DOHH2 (cell line): ENCODE measurements around the gene TMEM181.
"Not testable (repeated sequence)": the region's sequence is repeated elsewhere in the genome, so short reads cannot be mapped to it uniquely, and the experiment has no call there.

ENCODE experiments used
- H3F3A ChIP-seq: fragments of 200-600 bp; sonication (generic), shearing (Covaris generic); 2 replicates; pipeline ENCODE4 v1.6.0; 2016; ENCODE audit warnings: antibody characterized with exemption, mild to moderate bottlenecking; ENCODE audit not compliant: control insufficient read depth, insufficient read depth
- H3K27ac ChIP-seq: fragments of 200-600 bp; sonication (generic); 2 replicates; pipeline ENCODE4 v1.5.1; 2014; ENCODE audit warnings: low read depth, mild to moderate bottlenecking, low read length, moderate library complexity
- H3K27me3 ChIP-seq: fragments of 200-600 bp; sonication (generic); 2 replicates; pipeline ENCODE4 v1.6.1; 2014; ENCODE audit warnings: mild to moderate bottlenecking, low read length, mixed read lengths; ENCODE audit not compliant: control insufficient read depth
- H3K36me3 ChIP-seq: fragments of 200-600 bp; sonication (generic); 2 replicates; pipeline ENCODE4 v1.6.1; 2014; ENCODE audit warnings: mild to moderate bottlenecking, low read length, moderate library complexity, mixed read lengths; ENCODE audit not compliant: control insufficient read depth
- H3K4me1 ChIP-seq: fragments of 200-600 bp; sonication (generic); 2 replicates; pipeline ENCODE4 v1.6.1; 2014; ENCODE audit warnings: mild to moderate bottlenecking, low read length, mixed read lengths; ENCODE audit not compliant: control insufficient read depth
- H3K4me2 ChIP-seq: fragments of 200-600 bp; sonication (generic); 2 replicates; pipeline ENCODE4 v1.6.0; 2014; ENCODE audit warnings: mild to moderate bottlenecking, low read length, moderate library complexity
- H3K4me3 ChIP-seq: fragments of 200-600 bp; sonication (generic); 2 replicates; pipeline ENCODE4 v1.5.1; 2014; ENCODE audit warnings: mild to moderate bottlenecking, low read length, mixed read lengths
- H3K79me2 ChIP-seq: fragments of 200-600 bp; sonication (generic); 2 replicates; pipeline ENCODE4 v1.6.1; 2014; ENCODE audit warnings: mild to moderate bottlenecking, low read length, mixed read lengths; ENCODE audit not compliant: control insufficient read depth
- H3K9me2 ChIP-seq: fragments of 200-600 bp; sonication (generic); replicated peaks from 2 replicates; pipeline ENCODE4 v1.6.1; 2014; ENCODE audit warnings: mild to moderate bottlenecking, low read length, mixed read lengths; ENCODE audit not compliant: control insufficient read depth
- H3K9me3 ChIP-seq: fragments of 200-600 bp; sonication (generic); 2 replicates; pipeline ENCODE4 v1.6.1; 2014; ENCODE audit warnings: antibody characterized with exemption, low read length, mixed read lengths; ENCODE audit not compliant: control insufficient read depth, insufficient read depth
- H4K20me1 ChIP-seq: fragments of 200-600 bp; sonication (generic); 2 replicates; pipeline ENCODE4 v1.6.0; 2014; ENCODE audit warnings: low read depth, mild to moderate bottlenecking, antibody characterized with exemption, low read length, moderate library complexity; ENCODE audit not compliant: control insufficient read depth, insufficient read depth
- EZH2phosphoT487 ChIP-seq: fragments of 200-600 bp; sonication (generic); IDR thresholded peaks from 2 replicates; pipeline ENCODE4 v1.6.1; 2017; ENCODE audit warnings: borderline replicate concordance, mild to moderate bottlenecking, antibody characterized with exemption, low read length, moderate library complexity, mixed read lengths
- TF ChIP-seq, protein P1 (sequence below): fragments of 200-600 bp; sonication (generic); IDR thresholded peaks from one replicate; pipeline ENCODE4 v1.5.1; 2014; ENCODE audit warnings: antibody characterized with exemption, mild to moderate bottlenecking, low read depth, low read length; ENCODE audit not compliant: poor library complexity, severe bottlenecking

TMEM181 gene

GRCh38 chr6:158647501-158647900 lies 87.6 kb downstream of the TMEM181 start:
- Histone ChIP-seq H3K27ac (no peak overlapping the region), H3K9me3 (no peaks in the 10 kb centered on the region), H3K36me3 (peaks cover 5% of the 10 kb centered on the region), H3K4me3 (no peak overlapping the region), H3F3A (peaks cover 4% of the 10 kb centered on the region; the same call in 1 of the 2 replicates), H3K4me2 (no peak overlapping the region), H3K4me1 (peaks cover 29% of the 10 kb centered on the region), H3K79me2 (peaks cover 20% of the 10 kb centered on the region), H3K27me3 (peaks cover 13% of the 10 kb centered on the region), H4K20me1 (0 out of 2 replicates have a peak, but pooled peaks cover 2% of the 10 kb centered on the region), H3K9me2 (no peaks in the 10 kb centered on the region)
- TF ChIP-seq EZH2phosphoT487: no peak
- TF ChIP-seq, protein P1, sequence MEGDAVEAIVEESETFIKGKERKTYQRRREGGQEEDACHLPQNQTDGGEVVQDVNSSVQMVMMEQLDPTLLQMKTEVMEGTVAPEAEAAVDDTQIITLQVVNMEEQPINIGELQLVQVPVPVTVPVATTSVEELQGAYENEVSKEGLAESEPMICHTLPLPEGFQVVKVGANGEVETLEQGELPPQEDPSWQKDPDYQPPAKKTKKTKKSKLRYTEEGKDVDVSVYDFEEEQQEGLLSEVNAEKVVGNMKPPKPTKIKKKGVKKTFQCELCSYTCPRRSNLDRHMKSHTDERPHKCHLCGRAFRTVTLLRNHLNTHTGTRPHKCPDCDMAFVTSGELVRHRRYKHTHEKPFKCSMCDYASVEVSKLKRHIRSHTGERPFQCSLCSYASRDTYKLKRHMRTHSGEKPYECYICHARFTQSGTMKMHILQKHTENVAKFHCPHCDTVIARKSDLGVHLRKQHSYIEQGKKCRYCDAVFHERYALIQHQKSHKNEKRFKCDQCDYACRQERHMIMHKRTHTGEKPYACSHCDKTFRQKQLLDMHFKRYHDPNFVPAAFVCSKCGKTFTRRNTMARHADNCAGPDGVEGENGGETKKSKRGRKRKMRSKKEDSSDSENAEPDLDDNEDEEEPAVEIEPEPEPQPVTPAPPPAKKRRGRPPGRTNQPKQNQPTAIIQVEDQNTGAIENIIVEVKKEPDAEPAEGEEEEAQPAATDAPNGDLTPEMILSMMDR: no peak

DNA sequence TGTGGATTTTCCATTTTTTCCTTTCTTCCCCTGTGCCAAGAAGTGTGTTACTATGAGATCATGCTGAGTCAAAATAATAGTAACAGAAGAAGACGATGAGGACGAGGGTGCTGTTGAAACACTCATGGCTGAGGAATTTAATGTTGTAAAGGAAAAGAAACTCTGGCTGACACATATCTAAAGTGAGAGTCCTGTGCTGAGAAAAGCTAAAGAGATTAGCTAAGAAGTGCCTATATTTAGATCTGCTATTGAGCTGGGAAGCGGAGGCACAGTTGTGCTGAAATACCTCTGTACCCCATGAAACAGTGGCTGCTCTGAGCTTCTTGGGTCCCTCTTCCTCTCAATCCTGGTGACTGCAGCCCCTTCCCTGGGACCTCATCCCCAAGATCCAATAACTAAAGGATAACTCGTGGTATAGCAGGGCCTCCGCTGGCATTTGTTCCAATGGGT lies 88.8 kb downstream of the TMEM181 start:
- TF ChIP-seq EZH2phosphoT487: no peak
- TF ChIP-seq, protein P1: no peak
- H3K9me3 ChIP-seq: no peaks in the 10 kb centered on the region
- peaks cover 13% of the 10 kb centered on the region for H3K27me3 ChIP-seq
- H3K27ac ChIP-seq: no peak overlapping the region
- peaks cover 8% of the 10 kb centered on the region for H3K79me2 ChIP-seq
- H3K4me3 ChIP-seq: no peak overlapping the region
- H3K9me2 ChIP-seq: no peaks in the 10 kb centered on the region
- no peak overlapping the region for H3K4me2 ChIP-seq
- H3K36me3 ChIP-seq: no peaks in the 10 kb centered on the region
- no peaks in the 10 kb centered on the region for H4K20me1 ChIP-seq
- H3F3A ChIP-seq: peaks cover 4% of the 10 kb centered on the region; the same call in 1 of the 2 replicates
- peaks cover 17% of the 10 kb centered on the region for H3K4me1 ChIP-seq

DNA sequence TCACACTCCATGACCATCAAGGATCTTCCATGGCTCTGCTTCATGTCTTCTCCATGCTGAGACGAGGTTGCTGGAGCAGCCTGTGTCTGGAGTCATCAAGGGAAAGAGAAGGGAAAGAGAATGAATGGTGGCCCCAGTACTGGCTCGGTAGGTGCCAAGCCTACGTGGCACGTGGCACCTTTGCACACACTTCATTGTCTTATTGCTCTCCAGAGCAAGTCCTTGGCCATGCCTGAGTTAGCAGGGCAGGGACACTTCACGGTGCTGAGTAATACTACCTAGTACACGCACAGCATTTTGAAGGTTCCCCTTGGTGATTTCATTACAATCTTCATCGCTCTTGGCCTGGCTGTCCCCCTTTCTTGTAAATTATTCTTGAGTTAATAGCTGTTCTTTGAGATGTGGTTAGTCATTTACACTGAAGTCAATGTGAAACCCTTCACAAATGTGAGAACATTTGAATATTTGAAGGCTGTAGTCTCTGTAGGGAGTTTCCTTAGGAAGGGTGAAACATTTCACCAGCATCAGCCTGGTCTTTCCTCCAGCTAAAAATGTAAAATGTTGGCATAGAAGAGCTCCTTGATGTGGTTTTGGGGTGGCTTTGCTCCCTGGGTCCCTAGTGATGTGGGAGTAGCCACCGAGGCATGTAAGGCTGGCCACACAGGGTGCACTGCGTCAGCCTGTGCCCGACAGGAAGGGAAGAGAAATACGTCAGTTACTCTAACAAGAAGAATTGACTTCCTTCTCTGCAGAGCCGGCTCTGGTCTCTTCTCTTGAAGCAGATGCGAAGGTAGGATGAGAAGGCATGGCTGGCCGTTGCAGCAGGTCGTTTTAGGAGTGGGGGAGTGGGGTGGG lies 89.6 kb downstream of the TMEM181 start, which contains the start of gene SYTL3:
SYTL3 (plus strand) TSS at position 766 of the 855 bp plus-strand sequence. CDS start 13,215 bp downstream, outside the sequence.
- H3K27ac ChIP-seq: no peak within 1 kb of the TSS
- no peaks in the 10 kb centered on the region for H3K9me2 ChIP-seq
- H3K4me3 ChIP-seq: peak within 1 kb of the TSS; percentile 40
- no peaks in the 10 kb centered on the region for H4K20me1 ChIP-seq
- peaks cover 4% of the 10 kb centered on the region; the same call in 1 of the 2 replicates for H3F3A ChIP-seq
- peak within 1 kb of the TSS; percentile 57 for H3K4me2 ChIP-seq
- H3K4me1 ChIP-seq: peaks cover 17% of the 10 kb centered on the region
- no peaks in the 10 kb centered on the region for H3K9me3 ChIP-seq
- TF ChIP-seq, protein P1: no peak
- no peak for TF ChIP-seq EZH2phosphoT487
- no peaks in the 10 kb centered on the region for H3K36me3 ChIP-seq
- peaks cover 19% of the 10 kb centered on the region for H3K27me3 ChIP-seq
- H3K79me2 ChIP-seq: no peaks in the 10 kb centered on the region

DNA sequence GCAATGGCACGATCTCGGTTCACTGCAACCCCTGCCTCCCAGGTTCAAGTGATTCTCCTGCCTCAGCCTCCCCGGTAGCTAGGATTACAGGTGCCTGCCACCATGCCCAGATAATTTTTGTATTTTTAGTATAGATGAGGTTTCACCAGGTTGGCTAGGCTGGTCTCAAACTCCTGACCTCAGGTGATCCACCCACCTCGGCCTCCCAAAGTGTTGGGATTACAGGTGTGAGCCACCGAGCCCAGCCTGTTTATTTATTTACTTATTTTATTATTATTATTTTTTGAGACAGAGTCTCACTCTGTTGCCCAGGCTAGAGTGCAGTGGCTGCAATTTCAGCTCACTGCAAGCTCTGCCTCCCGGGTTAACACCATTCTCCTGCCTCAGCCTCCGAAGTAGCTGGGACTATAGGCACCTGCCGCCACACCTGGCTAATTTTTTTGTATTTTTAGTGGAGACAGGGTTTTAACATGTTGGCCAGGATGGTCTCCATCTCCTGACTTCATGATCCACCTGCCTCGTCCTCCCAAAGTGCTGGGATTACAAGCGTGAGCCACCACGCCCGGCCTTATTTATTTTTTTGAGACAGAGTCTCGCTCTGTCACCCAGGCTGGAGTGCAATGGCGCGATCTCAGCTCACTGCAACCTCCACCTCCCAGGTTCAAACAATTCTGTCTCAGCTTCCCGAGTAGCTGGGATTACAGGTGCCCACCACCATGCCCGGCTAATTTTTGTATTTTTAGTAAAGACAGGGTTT lies 92.3 kb downstream of the TMEM181 start:
- not testable (repeated sequence) for H3K27ac ChIP-seq, H4K20me1 ChIP-seq, H3K36me3 ChIP-seq, H3K9me3 ChIP-seq, H3K4me2 ChIP-seq, H3K9me2 ChIP-seq, H3K79me2 ChIP-seq, H3F3A ChIP-seq, H3K4me1 ChIP-seq, H3K4me3 ChIP-seq
- H3K27me3 ChIP-seq: peaks cover 14% of the 10 kb centered on the region
